Stimulated activated naive B cell treated with anti-CD40 and anti-IgM and Interleukin-4, amounts not matched to agents 10 μg/mL and 1 μg/mL and 100 μg/mL, for 72 hours (primary cell): Measurements from ENCODE around the gene RPL10.
A peak's percentile ranks its signal among the peaks of the same experiment; 100 is the strongest.

ENCODE experiments used
- ATAC-seq, 2 donors: fragments of 150-1000 bp; cut with Tn5 transposase; replicated peaks; 2 replicates each; pipeline ENCODE4 v1.10.0; 2021; ENCODE audit warnings: moderate library complexity in 1 of 2
- DNase-seq: peaks from one replicate; pipeline ENCODE4 v3.0.0; 2021
- H3K27ac Mint-ChIP-seq: one replicate; pipeline ENCODE4 v1.8.0; 2022; ENCODE audit warnings: mild to moderate bottlenecking, mixed read lengths
- H3K27me3 Mint-ChIP-seq, 2 donors: one replicate each; pipeline ENCODE4 v1.8.0; 2022; ENCODE audit warnings: mixed read lengths in 2 of 2
- H3K36me3 Mint-ChIP-seq, 2 donors: one replicate each; pipeline ENCODE4 v1.8.0; 2022; ENCODE audit warnings: mixed read lengths in 2 of 2, mild to moderate bottlenecking in 1 of 2
- H3K4me1 Mint-ChIP-seq, 2 donors: one replicate each; pipeline ENCODE4 v1.8.0; 2022; ENCODE audit warnings: mixed read lengths in 2 of 2, mild to moderate bottlenecking in 1 of 2
- H3K4me3 Mint-ChIP-seq, 2 donors: one replicate each; pipeline ENCODE4 v1.8.0; 2022; ENCODE audit warnings: mild to moderate bottlenecking in 2 of 2, mixed read lengths in 2 of 2, moderate library complexity in 1 of 2
- H3K9me3 Mint-ChIP-seq, 2 donors: one replicate each; pipeline ENCODE4 v1.8.0; 2022; ENCODE audit warnings: mixed read lengths in 2 of 2, mild to moderate bottlenecking in 1 of 2

RPL10 gene

GRCh38 chrX:154368630-154369448 lies 29.3 kb upstream of the RPL10 start:
- peak; percentile 66 for ATAC-seq

GRCh38 chrX:154369449-154370299 lies 28.5 kb upstream of the RPL10 start:
- H3K36me3 Mint-ChIP-seq: peaks cover 16 to 19% of the 10 kb centered on the region in 2 donors
- peaks cover 15 to 29% of the 10 kb centered on the region in 2 donors for H3K4me1 Mint-ChIP-seq
- H3K4me3 Mint-ChIP-seq: peak overlapping the region; percentile 93 to 94
- H3K27me3 Mint-ChIP-seq: no peaks in the 10 kb centered on the region
- H3K27ac Mint-ChIP-seq: peak overlapping the region; percentile 91
- peak; percentile 45 for DNase-seq
- peak; percentile 13 for ATAC-seq
- no peaks in the 10 kb centered on the region for H3K9me3 Mint-ChIP-seq

More at GRCh38 chrX:154368630-154369448, 29.3 kb upstream of the RPL10 start:
- peak; percentile 85 for DNase-seq
- H3K4me1 Mint-ChIP-seq: peaks cover 15 to 31% of the 10 kb centered on the region in 2 donors
- peaks cover 17 to 20% of the 10 kb centered on the region in 2 donors for H3K36me3 Mint-ChIP-seq
- H3K27ac Mint-ChIP-seq: peak overlapping the region; percentile 94
- no peaks in the 10 kb centered on the region for H3K27me3 Mint-ChIP-seq
- peak overlapping the region; percentile 93 to 94 for H3K4me3 Mint-ChIP-seq
- H3K9me3 Mint-ChIP-seq: no peaks in the 10 kb centered on the region

- H3K36me3 Mint-ChIP-seq: peaks cover 13 to 17% of the 10 kb centered on the region in 2 donors
- peak overlapping the region; percentile 93 to 94 for H3K4me3 Mint-ChIP-seq
- ATAC-seq: no peak
- H3K27ac Mint-ChIP-seq: peak overlapping the region; percentile 91
- peaks cover 15 to 31% of the 10 kb centered on the region in 2 donors for H3K4me1 Mint-ChIP-seq
- no peaks in the 10 kb centered on the region for H3K27me3 Mint-ChIP-seq
- H3K9me3 Mint-ChIP-seq: no peaks in the 10 kb centered on the region
- DNase-seq: no peak
Measured at GRCh38 chrX:154370300-154371016, 27.7 kb upstream of the RPL10 start.

GRCh38 chrX:154371017-154371788 lies 27.0 kb upstream of the RPL10 start:
- peaks cover 13 to 17% of the 10 kb centered on the region in 2 donors for H3K36me3 Mint-ChIP-seq
- H3K27ac Mint-ChIP-seq: peak overlapping the region; percentile 90
- DNase-seq (peak; percentile 86), ATAC-seq (peak; percentile 67 to 74)
- H3K4me3 Mint-ChIP-seq: peak overlapping the region; percentile 82 to 94
- H3K9me3 Mint-ChIP-seq: no peaks in the 10 kb centered on the region
- no peaks in the 10 kb centered on the region for H3K27me3 Mint-ChIP-seq
- peaks cover 15 to 31% of the 10 kb centered on the region in 2 donors for H3K4me1 Mint-ChIP-seq

GRCh38 chrX:154371789-154372300 lies 26.3 kb upstream of the RPL10 start:
- Mint-ChIP-seq H3K4me3 (peak overlapping the region; percentile 82 to 94), H3K27me3 (no peaks in the 10 kb centered on the region), H3K4me1 (peaks cover 14 to 31% of the 10 kb centered on the region in 2 donors), H3K36me3 (peaks cover 13 to 14% of the 10 kb centered on the region in 2 donors), H3K9me3 (no peaks in the 10 kb centered on the region), H3K27ac (peak overlapping the region; percentile 26)
- ATAC-seq: peak; percentile 9 to 10
- DNase-seq: no peak

GRCh38 chrX:154372612-154373022 lies 25.6 kb upstream of the RPL10 start:
- Mint-ChIP-seq H3K27ac (peak overlapping the region; percentile 75), H3K4me3 (peak overlapping the region; percentile 67 to 94), H3K9me3 (no peaks in the 10 kb centered on the region), H3K4me1 (peaks cover 17 to 36% of the 10 kb centered on the region in 2 donors), H3K36me3 (peaks cover 13% of the 10 kb centered on the region in 2 donors), H3K27me3 (no peaks in the 10 kb centered on the region)
- ATAC-seq (no peak), DNase-seq (no peak)

GRCh38 chrX:154373340-154374306 lies 24.6 kb upstream of the RPL10 start:
- H3K4me1 Mint-ChIP-seq: peaks cover 15 to 28% of the 10 kb centered on the region in 2 donors
- H3K4me3 Mint-ChIP-seq: peak overlapping the region; percentile 70 to 83
- H3K27me3 Mint-ChIP-seq: no peaks in the 10 kb centered on the region
- H3K27ac Mint-ChIP-seq: peak overlapping the region; percentile 42
- H3K9me3 Mint-ChIP-seq: no peaks in the 10 kb centered on the region
- peaks cover 6 to 8% of the 10 kb centered on the region in 2 donors for H3K36me3 Mint-ChIP-seq
- DNase-seq (no peak), ATAC-seq (no peak)

GRCh38 chrX:154374313-154375155 lies 23.6 kb upstream of the RPL10 start, which contains the start of gene FLNA:
Gene FLNA (minus strand): TSS chrX:154374634. CDS start chrX:154371245, 3,389 bp downstream.
- DNase-seq: no peak
- H3K27ac Mint-ChIP-seq: peak within 1 kb of the TSS; percentile 42
- peaks cover 6% of the 10 kb centered on the region in 2 donors for H3K36me3 Mint-ChIP-seq
- no peaks in the 10 kb centered on the region for H3K9me3 Mint-ChIP-seq
- ATAC-seq: no peak
- H3K4me1 Mint-ChIP-seq: peaks cover 15 to 23% of the 10 kb centered on the region in 2 donors
- peak within 1 kb of the TSS; percentile 70 to 83 for H3K4me3 Mint-ChIP-seq
- no peaks in the 10 kb centered on the region for H3K27me3 Mint-ChIP-seq

- Mint-ChIP-seq H3K9me3 (no peaks in the 10 kb centered on the region), H3K4me3 (peak overlapping the region in 1 of 2 donors; percentile 28), H3K36me3 (peaks cover 4 to 5% of the 10 kb centered on the region in 2 donors), H3K4me1 (peaks cover 16 to 27% of the 10 kb centered on the region in 2 donors), H3K27ac (peak overlapping the region; percentile 20), H3K27me3 (no peaks in the 10 kb centered on the region)
- DNase-seq (no peak), ATAC-seq (no peak)
Measured at GRCh38 chrX:154375156-154375504, 23.0 kb upstream of the RPL10 start.

- H3K4me3 Mint-ChIP-seq: no peak overlapping the region
- ATAC-seq: no peak
- H3K36me3 Mint-ChIP-seq: peaks cover 9 to 13% of the 10 kb centered on the region in 2 donors
- DNase-seq: no peak
- no peaks in the 10 kb centered on the region for H3K9me3 Mint-ChIP-seq
- peak overlapping the region; percentile 70 for H3K27ac Mint-ChIP-seq
- H3K27me3 Mint-ChIP-seq: no peaks in the 10 kb centered on the region
- H3K4me1 Mint-ChIP-seq: peaks cover 24 to 37% of the 10 kb centered on the region in 2 donors
Measured at GRCh38 chrX:154376774-154377173, 21.4 kb upstream of the RPL10 start.

GRCh38 chrX:154378059-154378798 lies 19.9 kb upstream of the RPL10 start:
- peak overlapping the region; percentile 96 for H3K27ac Mint-ChIP-seq
- no peaks in the 10 kb centered on the region for H3K27me3 Mint-ChIP-seq
- peak overlapping the region; percentile 85 to 88 for H3K4me3 Mint-ChIP-seq
- DNase-seq (peak; percentile 32), ATAC-seq (peak; percentile 1 to 4)
- H3K9me3 Mint-ChIP-seq: no peaks in the 10 kb centered on the region
- peaks cover 9 to 13% of the 10 kb centered on the region in 2 donors for H3K36me3 Mint-ChIP-seq
- H3K4me1 Mint-ChIP-seq: peaks cover 20 to 30% of the 10 kb centered on the region in 2 donors
